A549 (cell line): ENCODE measurements around the gene TMEM107.

ENCODE experiments used
- POLR2A ChIP-seq: IDR thresholded peaks from 2 replicates; pipeline ENCODE4 v1.6.1; 2012; ENCODE audit warnings: mild to moderate bottlenecking, low read length
- TF ChIP-seq, protein P1 (sequence below): fragments of >200 bp; sonication (Bioruptor Twin); formaldehyde crosslinking; IDR thresholded peaks from 3 replicates; pipeline ENCODE4 v1.5.1; 2016
- TF ChIP-seq, protein P2 (sequence below): fragments of 200-600 bp; sonication (generic); IDR thresholded peaks from 2 replicates; pipeline ENCODE4 v1.6.1; 2016; ENCODE audit warnings: antibody characterized with exemption, mild to moderate bottlenecking, moderate library complexity
- TF ChIP-seq, protein P3 (sequence below): fragments of 450-650 bp; IDR thresholded peaks from 2 replicates; pipeline ENCODE4 v1.6.1; 2014; ENCODE audit warnings: antibody characterized with exemption

DNA sequence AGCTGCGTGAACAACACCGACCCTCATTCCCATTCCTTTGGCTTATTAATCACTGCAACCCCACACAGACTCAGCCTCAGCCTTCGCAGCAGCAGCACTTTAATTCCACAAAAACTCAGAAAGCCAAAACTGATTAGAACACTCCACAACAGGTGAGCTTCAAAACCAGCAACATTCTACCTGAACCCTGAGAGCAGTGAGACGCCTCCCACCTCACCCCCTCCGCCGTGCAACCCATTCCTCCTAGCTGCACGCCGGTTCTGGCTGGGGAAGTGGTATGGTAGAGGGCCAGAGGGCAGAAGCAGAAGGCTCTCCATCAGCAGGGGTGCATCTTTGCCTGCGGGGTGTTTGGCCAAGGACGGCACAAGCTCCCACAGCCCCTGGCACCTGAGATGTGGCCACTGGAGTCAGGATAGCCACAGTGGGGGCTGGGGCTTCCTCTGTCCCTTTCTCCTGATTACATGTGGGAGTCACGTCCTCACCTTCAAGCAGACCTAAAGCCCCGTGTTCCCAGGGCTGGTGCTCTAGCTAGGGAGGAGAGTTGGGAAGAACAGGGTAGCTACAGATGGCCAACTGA lies 12.2 kb upstream of the TMEM107 start:
- TF ChIP-seq, protein P1, sequence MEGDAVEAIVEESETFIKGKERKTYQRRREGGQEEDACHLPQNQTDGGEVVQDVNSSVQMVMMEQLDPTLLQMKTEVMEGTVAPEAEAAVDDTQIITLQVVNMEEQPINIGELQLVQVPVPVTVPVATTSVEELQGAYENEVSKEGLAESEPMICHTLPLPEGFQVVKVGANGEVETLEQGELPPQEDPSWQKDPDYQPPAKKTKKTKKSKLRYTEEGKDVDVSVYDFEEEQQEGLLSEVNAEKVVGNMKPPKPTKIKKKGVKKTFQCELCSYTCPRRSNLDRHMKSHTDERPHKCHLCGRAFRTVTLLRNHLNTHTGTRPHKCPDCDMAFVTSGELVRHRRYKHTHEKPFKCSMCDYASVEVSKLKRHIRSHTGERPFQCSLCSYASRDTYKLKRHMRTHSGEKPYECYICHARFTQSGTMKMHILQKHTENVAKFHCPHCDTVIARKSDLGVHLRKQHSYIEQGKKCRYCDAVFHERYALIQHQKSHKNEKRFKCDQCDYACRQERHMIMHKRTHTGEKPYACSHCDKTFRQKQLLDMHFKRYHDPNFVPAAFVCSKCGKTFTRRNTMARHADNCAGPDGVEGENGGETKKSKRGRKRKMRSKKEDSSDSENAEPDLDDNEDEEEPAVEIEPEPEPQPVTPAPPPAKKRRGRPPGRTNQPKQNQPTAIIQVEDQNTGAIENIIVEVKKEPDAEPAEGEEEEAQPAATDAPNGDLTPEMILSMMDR: no peak
- TF ChIP-seq, protein P2, sequence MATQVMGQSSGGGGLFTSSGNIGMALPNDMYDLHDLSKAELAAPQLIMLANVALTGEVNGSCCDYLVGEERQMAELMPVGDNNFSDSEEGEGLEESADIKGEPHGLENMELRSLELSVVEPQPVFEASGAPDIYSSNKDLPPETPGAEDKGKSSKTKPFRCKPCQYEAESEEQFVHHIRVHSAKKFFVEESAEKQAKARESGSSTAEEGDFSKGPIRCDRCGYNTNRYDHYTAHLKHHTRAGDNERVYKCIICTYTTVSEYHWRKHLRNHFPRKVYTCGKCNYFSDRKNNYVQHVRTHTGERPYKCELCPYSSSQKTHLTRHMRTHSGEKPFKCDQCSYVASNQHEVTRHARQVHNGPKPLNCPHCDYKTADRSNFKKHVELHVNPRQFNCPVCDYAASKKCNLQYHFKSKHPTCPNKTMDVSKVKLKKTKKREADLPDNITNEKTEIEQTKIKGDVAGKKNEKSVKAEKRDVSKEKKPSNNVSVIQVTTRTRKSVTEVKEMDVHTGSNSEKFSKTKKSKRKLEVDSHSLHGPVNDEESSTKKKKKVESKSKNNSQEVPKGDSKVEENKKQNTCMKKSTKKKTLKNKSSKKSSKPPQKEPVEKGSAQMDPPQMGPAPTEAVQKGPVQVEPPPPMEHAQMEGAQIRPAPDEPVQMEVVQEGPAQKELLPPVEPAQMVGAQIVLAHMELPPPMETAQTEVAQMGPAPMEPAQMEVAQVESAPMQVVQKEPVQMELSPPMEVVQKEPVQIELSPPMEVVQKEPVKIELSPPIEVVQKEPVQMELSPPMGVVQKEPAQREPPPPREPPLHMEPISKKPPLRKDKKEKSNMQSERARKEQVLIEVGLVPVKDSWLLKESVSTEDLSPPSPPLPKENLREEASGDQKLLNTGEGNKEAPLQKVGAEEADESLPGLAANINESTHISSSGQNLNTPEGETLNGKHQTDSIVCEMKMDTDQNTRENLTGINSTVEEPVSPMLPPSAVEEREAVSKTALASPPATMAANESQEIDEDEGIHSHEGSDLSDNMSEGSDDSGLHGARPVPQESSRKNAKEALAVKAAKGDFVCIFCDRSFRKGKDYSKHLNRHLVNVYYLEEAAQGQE: no peak
- TF ChIP-seq, protein P3, sequence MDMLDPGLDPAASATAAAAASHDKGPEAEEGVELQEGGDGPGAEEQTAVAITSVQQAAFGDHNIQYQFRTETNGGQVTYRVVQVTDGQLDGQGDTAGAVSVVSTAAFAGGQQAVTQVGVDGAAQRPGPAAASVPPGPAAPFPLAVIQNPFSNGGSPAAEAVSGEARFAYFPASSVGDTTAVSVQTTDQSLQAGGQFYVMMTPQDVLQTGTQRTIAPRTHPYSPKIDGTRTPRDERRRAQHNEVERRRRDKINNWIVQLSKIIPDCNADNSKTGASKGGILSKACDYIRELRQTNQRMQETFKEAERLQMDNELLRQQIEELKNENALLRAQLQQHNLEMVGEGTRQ: no peak
- TF ChIP-seq POLR2A: no peak
